SK-N-SH treated with all-trans-retinoic acid at 6 μM for 48 hours (cell line): ENCODE measurements around the gene TRMT10A.

Experiments
- ATAC-seq: fragments of 200-7000 bp; cut with Tn5 transposase; 3 replicates; pipeline ENCODE4 v1.9.1; 2020; ENCODE audit warnings: mild to moderate bottlenecking, moderate library complexity
- ARNTL ChIP-seq: fragments of 450-650 bp; formaldehyde crosslinking; IDR thresholded peaks from 2 replicates; pipeline ENCODE4 v1.5.0; 2020; ENCODE audit warnings: low read depth, mild to moderate bottlenecking, moderate library complexity, borderline replicate concordance
- BACH2 ChIP-seq: fragments of 250-450 bp; sonication (Bioruptor Pico); IDR thresholded peaks from 2 replicates; pipeline ENCODE4 v1.9.0; 2021; ENCODE audit warnings: mild to moderate bottlenecking, borderline replicate concordance
- CSDC2 ChIP-seq: fragments of 250-450 bp; sonication (Bioruptor Pico); IDR thresholded peaks from 2 replicates; pipeline ENCODE4 v1.5.0; 2020; ENCODE audit warnings: mild to moderate bottlenecking, moderate library complexity
- ESRRG ChIP-seq: fragments of 250-450 bp; sonication (Bioruptor Pico); IDR thresholded peaks from 2 replicates; pipeline ENCODE4 v1.6.1; 2021; ENCODE audit warnings: mild to moderate bottlenecking
- GLIS3 ChIP-seq: fragments of 250-450 bp; sonication (Bioruptor Pico); IDR thresholded peaks from 2 replicates; pipeline ENCODE4 v1.5.0; 2020; ENCODE audit warnings: mild to moderate bottlenecking, moderate library complexity
- ISL1 ChIP-seq: fragments of 250-450 bp; sonication (Bioruptor Pico); IDR thresholded peaks from 2 replicates; pipeline ENCODE4 v2.1.2; 2022; ENCODE audit warnings: mild to moderate bottlenecking, moderate library complexity
- OSR1 ChIP-seq: fragments of 250-450 bp; sonication (Bioruptor Pico); IDR thresholded peaks from 2 replicates; pipeline ENCODE4 v1.8.0; 2022; ENCODE audit warnings: moderate library complexity, mild to moderate bottlenecking, inconsistent platforms
- PPARA ChIP-seq: fragments of 250-450 bp; sonication (Bioruptor Pico); IDR thresholded peaks from 2 replicates; pipeline ENCODE4 v1.5.0; 2020; ENCODE audit warnings: mild to moderate bottlenecking, borderline replicate concordance
- RARB ChIP-seq: fragments of 250-450 bp; sonication (Bioruptor Pico); IDR thresholded peaks from 2 replicates; pipeline ENCODE4 v1.8.0; 2021; ENCODE audit warnings: mild to moderate bottlenecking, moderate library complexity
- SNAI2 ChIP-seq: fragments of 250-450 bp; sonication (Bioruptor Pico); IDR thresholded peaks from 2 replicates; pipeline ENCODE4 v1.5.0; 2020; ENCODE audit warnings: mild to moderate bottlenecking, moderate library complexity
- TCF4 ChIP-seq: fragments of 250-450 bp; sonication (Bioruptor Pico); IDR thresholded peaks from 2 replicates; pipeline ENCODE4 v1.8.0; 2021; ENCODE audit warnings: mild to moderate bottlenecking, moderate library complexity, borderline replicate concordance
- TOX ChIP-seq: fragments of 250-450 bp; sonication (Bioruptor Pico); IDR thresholded peaks from 2 replicates; pipeline ENCODE4 v1.8.0; 2021; ENCODE audit warnings: mild to moderate bottlenecking, moderate library complexity, borderline replicate concordance
- ZFP3 ChIP-seq: fragments of 250-450 bp; sonication (Bioruptor Pico); IDR thresholded peaks from 2 replicates; pipeline ENCODE4 v1.5.0; 2020; ENCODE audit warnings: mild to moderate bottlenecking, moderate library complexity
- ZFP30 ChIP-seq: fragments of 450-650 bp; formaldehyde crosslinking; IDR thresholded peaks from 2 replicates; pipeline ENCODE4 v1.5.0; 2022; ENCODE audit warnings: mild to moderate bottlenecking, moderate library complexity
- ZNF565 ChIP-seq: fragments of 450-650 bp; formaldehyde crosslinking; conservative IDR thresholded peaks from 2 replicates; pipeline ENCODE4 v1.5.0; 2020; ENCODE audit warnings: low read depth, mild to moderate bottlenecking, moderate library complexity
- ZNF70 ChIP-seq: fragments of 450-650 bp; formaldehyde crosslinking; IDR thresholded peaks from 2 replicates; pipeline ENCODE4 v1.5.0; 2020; ENCODE audit warnings: mild to moderate bottlenecking, moderate library complexity
- ZNF8 ChIP-seq: fragments of 450-650 bp; formaldehyde crosslinking; IDR thresholded peaks from 2 replicates; pipeline ENCODE4 v1.5.0; 2020; ENCODE audit warnings: mild to moderate bottlenecking, moderate library complexity
- TF ChIP-seq, protein P1 (sequence below): fragments of 250-450 bp; sonication (Bioruptor Pico); IDR thresholded peaks from 2 replicates; pipeline ENCODE4 v1.5.1; 2020; ENCODE audit warnings: low read depth, mild to moderate bottlenecking, moderate library complexity
- TF ChIP-seq, protein P2 (sequence below): fragments of 250-450 bp; sonication (Bioruptor Pico); IDR thresholded peaks from 2 replicates; pipeline ENCODE4 v1.5.0; 2020; ENCODE audit warnings: mild to moderate bottlenecking, moderate library complexity
- TF ChIP-seq, protein P3 (sequence below): fragments of 250-450 bp; sonication (Bioruptor Pico); IDR thresholded peaks from 2 replicates; pipeline ENCODE4 v1.8.0; 2021; ENCODE audit warnings: low read depth, mild to moderate bottlenecking, moderate library complexity, borderline replicate concordance
- TF ChIP-seq, protein P4 (sequence below): fragments of 250-450 bp; sonication (Bioruptor Pico); IDR thresholded peaks from 2 replicates; pipeline ENCODE4 v1.8.0; 2020; ENCODE audit warnings: mild to moderate bottlenecking, moderate library complexity, borderline replicate concordance

Gene TRMT10A

DNA sequence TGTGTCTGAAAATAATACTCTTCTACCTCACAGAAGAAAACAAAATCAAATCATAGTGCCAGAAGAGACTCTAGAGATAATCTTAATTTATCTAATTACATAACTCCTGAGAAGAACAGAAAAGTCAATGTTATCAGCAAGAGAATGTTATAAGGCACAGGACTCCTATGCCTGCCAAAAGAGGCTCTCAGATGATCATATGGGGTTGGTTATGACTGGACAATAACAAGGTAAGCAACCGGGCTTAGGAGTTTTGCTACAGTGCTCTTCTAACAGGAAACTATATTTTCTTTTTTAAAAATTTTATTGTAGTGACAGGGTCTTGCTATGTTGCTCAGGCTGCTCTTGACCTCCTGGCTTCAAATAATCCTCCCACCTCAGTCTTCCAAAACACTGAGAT is 56.5 kb downstream of the TRMT10A start:
- ATAC-seq, result no peak
- TF ChIP-seq ZFP3 (CRISPR knock-in tag) (no peak), OSR1 (CRISPR knock-in tag) (no peak), BACH2 (CRISPR knock-in tag) (no peak), ISL1 (CRISPR knock-in tag) (no peak), ESRRG (CRISPR knock-in tag) (no peak), ZFP30 (CRISPR knock-in tag) (no peak), SNAI2 (no peak), ZNF70 (no peak), RARB (no peak), TCF4 (CRISPR knock-in tag) (no peak)
- TF ChIP-seq, protein P1, sequence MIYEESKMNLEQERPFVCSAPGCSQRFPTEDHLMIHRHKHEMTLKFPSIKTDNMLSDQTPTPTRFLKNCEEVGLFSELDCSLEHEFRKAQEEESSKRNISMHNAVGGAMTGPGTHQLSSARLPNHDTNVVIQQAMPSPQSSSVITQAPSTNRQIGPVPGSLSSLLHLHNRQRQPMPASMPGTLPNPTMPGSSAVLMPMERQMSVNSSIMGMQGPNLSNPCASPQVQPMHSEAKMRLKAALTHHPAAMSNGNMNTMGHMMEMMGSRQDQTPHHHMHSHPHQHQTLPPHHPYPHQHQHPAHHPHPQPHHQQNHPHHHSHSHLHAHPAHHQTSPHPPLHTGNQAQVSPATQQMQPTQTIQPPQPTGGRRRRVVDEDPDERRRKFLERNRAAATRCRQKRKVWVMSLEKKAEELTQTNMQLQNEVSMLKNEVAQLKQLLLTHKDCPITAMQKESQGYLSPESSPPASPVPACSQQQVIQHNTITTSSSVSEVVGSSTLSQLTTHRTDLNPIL (CRISPR knock-in tag), result no peak
- TF ChIP-seq, protein P2, sequence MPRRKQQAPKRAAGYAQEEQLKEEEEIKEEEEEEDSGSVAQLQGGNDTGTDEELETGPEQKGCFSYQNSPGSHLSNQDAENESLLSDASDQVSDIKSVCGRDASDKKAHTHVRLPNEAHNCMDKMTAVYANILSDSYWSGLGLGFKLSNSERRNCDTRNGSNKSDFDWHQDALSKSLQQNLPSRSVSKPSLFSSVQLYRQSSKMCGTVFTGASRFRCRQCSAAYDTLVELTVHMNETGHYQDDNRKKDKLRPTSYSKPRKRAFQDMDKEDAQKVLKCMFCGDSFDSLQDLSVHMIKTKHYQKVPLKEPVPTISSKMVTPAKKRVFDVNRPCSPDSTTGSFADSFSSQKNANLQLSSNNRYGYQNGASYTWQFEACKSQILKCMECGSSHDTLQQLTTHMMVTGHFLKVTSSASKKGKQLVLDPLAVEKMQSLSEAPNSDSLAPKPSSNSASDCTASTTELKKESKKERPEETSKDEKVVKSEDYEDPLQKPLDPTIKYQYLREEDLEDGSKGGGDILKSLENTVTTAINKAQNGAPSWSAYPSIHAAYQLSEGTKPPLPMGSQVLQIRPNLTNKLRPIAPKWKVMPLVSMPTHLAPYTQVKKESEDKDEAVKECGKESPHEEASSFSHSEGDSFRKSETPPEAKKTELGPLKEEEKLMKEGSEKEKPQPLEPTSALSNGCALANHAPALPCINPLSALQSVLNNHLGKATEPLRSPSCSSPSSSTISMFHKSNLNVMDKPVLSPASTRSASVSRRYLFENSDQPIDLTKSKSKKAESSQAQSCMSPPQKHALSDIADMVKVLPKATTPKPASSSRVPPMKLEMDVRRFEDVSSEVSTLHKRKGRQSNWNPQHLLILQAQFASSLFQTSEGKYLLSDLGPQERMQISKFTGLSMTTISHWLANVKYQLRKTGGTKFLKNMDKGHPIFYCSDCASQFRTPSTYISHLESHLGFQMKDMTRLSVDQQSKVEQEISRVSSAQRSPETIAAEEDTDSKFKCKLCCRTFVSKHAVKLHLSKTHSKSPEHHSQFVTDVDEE (CRISPR knock-in tag), result no peak

DNA sequence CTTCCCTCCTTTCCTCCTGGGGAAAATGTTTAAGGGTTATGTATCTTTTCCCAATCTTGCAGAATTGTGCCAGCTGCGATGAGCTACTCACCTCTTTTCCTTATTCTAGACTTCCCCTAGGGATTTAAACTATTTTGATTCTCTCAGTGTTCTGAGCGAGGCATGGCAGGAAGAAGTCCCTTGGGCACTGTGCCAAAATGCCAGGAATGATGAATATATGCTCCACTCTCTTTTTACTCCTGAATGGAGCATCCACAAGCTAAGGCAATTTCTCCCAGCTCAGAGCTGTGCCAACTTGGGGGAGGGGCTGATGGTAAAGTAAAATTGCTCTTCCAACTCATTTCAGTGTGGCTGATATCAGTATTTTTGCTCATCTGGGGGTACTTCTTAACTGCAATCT is 57.1 kb downstream of the TRMT10A start:
- no peak for TF ChIP-seq BACH2 (CRISPR knock-in tag)
- TF ChIP-seq CSDC2, result no peak
- TF ChIP-seq ISL1 (CRISPR knock-in tag), result no peak
- no peak for TF ChIP-seq RARB
- TF ChIP-seq PPARA (CRISPR knock-in tag), result no peak
- TF ChIP-seq, protein P2 (CRISPR knock-in tag), result no peak
- TF ChIP-seq ZNF565 (CRISPR knock-in tag), result no peak
- TF ChIP-seq, protein P1 (CRISPR knock-in tag), result no peak
- TF ChIP-seq ZFP3 (CRISPR knock-in tag), result no peak
- ATAC-seq, result no peak

DNA sequence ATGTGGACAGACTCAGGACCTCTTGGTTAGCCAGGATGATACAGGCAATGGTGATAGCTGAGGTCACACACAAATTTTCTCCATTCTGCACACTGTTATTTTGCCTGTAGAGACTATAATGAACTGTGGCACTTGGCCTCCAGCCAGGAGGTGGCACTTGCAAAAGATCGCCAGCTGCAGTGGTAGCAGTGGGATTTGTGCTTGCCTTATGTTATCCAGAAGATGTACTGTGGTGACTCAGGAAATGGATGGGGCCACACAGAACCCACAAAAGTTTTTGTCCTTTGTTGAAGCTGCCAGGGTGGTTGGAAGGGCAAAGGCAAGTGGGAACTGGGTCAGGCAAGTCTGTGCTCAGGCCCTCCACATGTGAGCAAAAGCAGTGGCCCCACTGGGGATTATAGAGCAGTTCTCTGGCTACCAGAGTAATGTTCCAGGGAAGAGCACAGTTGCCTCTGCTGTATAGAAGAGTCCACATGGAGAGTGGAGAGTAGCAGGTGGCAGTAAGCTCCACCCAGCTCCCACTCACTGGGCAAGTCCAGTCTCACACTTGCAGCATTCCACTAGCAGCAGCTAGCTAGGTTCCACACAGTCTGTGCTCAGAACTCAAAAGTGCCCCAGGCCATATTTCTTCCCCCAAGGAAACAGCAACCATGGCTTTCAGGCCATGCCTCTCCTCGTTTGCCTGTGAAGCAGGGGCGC is 58.9 kb downstream of the TRMT10A start:
- ATAC-seq, result no peak
- no peak for TF ChIP-seq SNAI2
- no peak for TF ChIP-seq ZNF8 (CRISPR knock-in tag)
- no peak for TF ChIP-seq PPARA (CRISPR knock-in tag)
- TF ChIP-seq TCF4 (CRISPR knock-in tag), result no peak
- no peak for TF ChIP-seq ESRRG (CRISPR knock-in tag)
- no peak for TF ChIP-seq RARB
- TF ChIP-seq, protein P3, sequence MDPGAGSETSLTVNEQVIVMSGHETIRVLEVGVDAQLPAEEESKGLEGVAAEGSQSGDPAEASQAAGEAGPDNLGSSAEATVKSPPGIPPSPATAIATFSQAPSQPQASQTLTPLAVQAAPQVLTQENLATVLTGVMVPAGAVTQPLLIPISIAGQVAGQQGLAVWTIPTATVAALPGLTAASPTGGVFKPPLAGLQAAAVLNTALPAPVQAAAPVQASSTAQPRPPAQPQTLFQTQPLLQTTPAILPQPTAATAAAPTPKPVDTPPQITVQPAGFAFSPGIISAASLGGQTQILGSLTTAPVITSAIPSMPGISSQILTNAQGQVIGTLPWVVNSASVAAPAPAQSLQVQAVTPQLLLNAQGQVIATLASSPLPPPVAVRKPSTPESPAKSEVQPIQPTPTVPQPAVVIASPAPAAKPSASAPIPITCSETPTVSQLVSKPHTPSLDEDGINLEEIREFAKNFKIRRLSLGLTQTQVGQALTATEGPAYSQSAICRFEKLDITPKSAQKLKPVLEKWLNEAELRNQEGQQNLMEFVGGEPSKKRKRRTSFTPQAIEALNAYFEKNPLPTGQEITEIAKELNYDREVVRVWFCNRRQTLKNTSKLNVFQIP (CRISPR knock-in tag), result no peak
- no peak for TF ChIP-seq GLIS3 (CRISPR knock-in tag)
- no peak for TF ChIP-seq CSDC2
- TF ChIP-seq ARNTL, result no peak
- TF ChIP-seq, protein P2 (CRISPR knock-in tag), result no peak
- TF ChIP-seq TOX (CRISPR knock-in tag), result no peak
- no peak for TF ChIP-seq BACH2 (CRISPR knock-in tag)
- TF ChIP-seq, protein P4, sequence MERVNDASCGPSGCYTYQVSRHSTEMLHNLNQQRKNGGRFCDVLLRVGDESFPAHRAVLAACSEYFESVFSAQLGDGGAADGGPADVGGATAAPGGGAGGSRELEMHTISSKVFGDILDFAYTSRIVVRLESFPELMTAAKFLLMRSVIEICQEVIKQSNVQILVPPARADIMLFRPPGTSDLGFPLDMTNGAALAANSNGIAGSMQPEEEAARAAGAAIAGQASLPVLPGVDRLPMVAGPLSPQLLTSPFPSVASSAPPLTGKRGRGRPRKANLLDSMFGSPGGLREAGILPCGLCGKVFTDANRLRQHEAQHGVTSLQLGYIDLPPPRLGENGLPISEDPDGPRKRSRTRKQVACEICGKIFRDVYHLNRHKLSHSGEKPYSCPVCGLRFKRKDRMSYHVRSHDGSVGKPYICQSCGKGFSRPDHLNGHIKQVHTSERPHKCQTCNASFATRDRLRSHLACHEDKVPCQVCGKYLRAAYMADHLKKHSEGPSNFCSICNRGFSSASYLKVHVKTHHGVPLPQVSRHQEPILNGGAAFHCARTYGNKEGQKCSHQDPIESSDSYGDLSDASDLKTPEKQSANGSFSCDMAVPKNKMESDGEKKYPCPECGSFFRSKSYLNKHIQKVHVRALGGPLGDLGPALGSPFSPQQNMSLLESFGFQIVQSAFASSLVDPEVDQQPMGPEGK (CRISPR knock-in tag), result no peak
